ENCODE data around the gene DGAT2. TPM values are rescaled to one million over a fixed set of nuclear protein-coding genes. Genes with fewer than 3 reads are reported as not detected.

The DGAT2 gene
- polyA plus RNA-seq, 1 donor from 2014 or later, result 2.7 TPM

- Histone ChIP-seq H3K9ac (ENCODE audit: low read length) (no peak overlapping the region), H3K27me3 (ENCODE audit: insufficient read depth, low read depth, low read length) (no peaks in the 10 kb centered on the region), H3K79me2 (replicated peaks; ENCODE audit: insufficient read depth, low read length) (peaks cover 11% of the 10 kb centered on the region), H3F3A (ENCODE audit: insufficient read depth, low read length, poor library complexity, severe bottlenecking) (no peaks in the 10 kb centered on the region), H3K36me3 (ENCODE audit: insufficient read depth, low read length) (no peaks in the 10 kb centered on the region), H3K9me3 (ENCODE audit: low read length) (no peaks in the 10 kb centered on the region), H3K4me3 (ENCODE audit: low read length) (no peak overlapping the region), H2AFZ (ENCODE audit: low read depth, low read length) (no peak overlapping the region), H4K20me1 (ENCODE audit: insufficient read depth) (no peaks in the 10 kb centered on the region), H3K4me2 (ENCODE audit: low read length) (no peak overlapping the region), H3K27ac (ENCODE audit: low read length) (no peak overlapping the region), H3K9me2 (ENCODE audit: insufficient read depth, low read length) (no peaks in the 10 kb centered on the region)
- no peak for TF ChIP-seq CTCF (IDR thresholded peaks at IDR 0.05; ENCODE audit: poor library complexity, severe bottlenecking)
These were observed 59.0 kb downstream of the DGAT2 start for GRCh38 chr11:75827562-75827961.

GRCh38 chr11:75831915-75832502, 63.4 kb downstream of the DGAT2 start:
- H3K79me2 ChIP-seq (replicated peaks; ENCODE audit: insufficient read depth, low read length), result no peaks in the 10 kb centered on the region

More at GRCh38 chr11:75831915-75832502, 63.4 kb downstream of the DGAT2 start:
- Histone ChIP-seq H3K36me3 (ENCODE audit: insufficient read depth, low read length) (no peaks in the 10 kb centered on the region), H3K9ac (ENCODE audit: low read length) (no peak overlapping the region), H3K27me3 (ENCODE audit: insufficient read depth, low read depth, low read length) (no peaks in the 10 kb centered on the region), H3K9me3 (ENCODE audit: low read length) (no peaks in the 10 kb centered on the region), H3K9me2 (ENCODE audit: insufficient read depth, low read length) (no peaks in the 10 kb centered on the region), H3K27ac (ENCODE audit: low read length) (no peak overlapping the region), H3F3A (ENCODE audit: insufficient read depth, low read length, poor library complexity, severe bottlenecking) (no peaks in the 10 kb centered on the region), H2AFZ (ENCODE audit: low read depth, low read length) (no peak overlapping the region), H3K4me3 (ENCODE audit: low read length) (no peak overlapping the region), H3K4me2 (ENCODE audit: low read length) (no peak overlapping the region), H4K20me1 (ENCODE audit: insufficient read depth) (no peaks in the 10 kb centered on the region)
- no peak for TF ChIP-seq CTCF (IDR thresholded peaks at IDR 0.05; ENCODE audit: poor library complexity, severe bottlenecking)
- TF ChIP-seq RAD21 (conservative IDR thresholded peaks at IDR 0.05), result no peak
- TF ChIP-seq MXI1 (conservative IDR thresholded peaks at IDR 0.05; ENCODE audit: poor library complexity, severe bottlenecking), result no peak
- TF ChIP-seq REST (IDR thresholded peaks at IDR 0.05; ENCODE audit: borderline replicate concordance), result no peak
- TF ChIP-seq TAF1 (IDR thresholded peaks at IDR 0.05; ENCODE audit: low read depth), result no peak
- TF ChIP-seq POLR2AphosphoS5 (IDR thresholded peaks at IDR 0.05), result no peak
- TF ChIP-seq EZH2 (IDR thresholded peaks at IDR 0.05; ENCODE audit: borderline replicate concordance, insufficient read depth, low read length, poor library complexity, severe bottlenecking), result no peak
- no peak for TF ChIP-seq SMC3 (conservative IDR thresholded peaks at IDR 0.05; ENCODE audit: poor library complexity)
- TF ChIP-seq EP300 (conservative IDR thresholded peaks at IDR 0.05; ENCODE audit: poor library complexity, severe bottlenecking), result no peak

Measured in neural cell (in vitro differentiated cells).